GM18505 (cell line): ENCODE measurements around the gene SGMS1.
"Not testable (repeated sequence)": the region's sequence is repeated elsewhere in the genome, so short reads cannot be mapped to it uniquely, and the experiment has no call there.

ENCODE experiments used
- ATAC-seq: cut with Tn5 transposase; IDR thresholded peaks from one replicate; pipeline ENCODE4 v1.9.1; 2021; ENCODE audit not compliant: unreplicated experiment
- POLR2A ChIP-seq: IDR thresholded peaks from 4 replicates; pipeline ENCODE4 v1.6.1; 2011; ENCODE audit warnings: borderline replicate concordance; ENCODE audit not compliant: insufficient read depth, insufficient read length; ENCODE audit errors: extremely low read depth

SGMS1 gene

GRCh38 chr10:50426485-50426884 lies 197.3 kb downstream of the SGMS1 start:
- no peak for TF ChIP-seq POLR2A
- peak; percentile 57 for ATAC-seq

- ATAC-seq = not testable (repeated sequence)
Measured at GRCh38 chr10:50425215-50425614, 198.5 kb downstream of the SGMS1 start.

GRCh38 chr10:50423448-50423847 lies 200.3 kb downstream of the SGMS1 start:
- ATAC-seq = no peak
- TF ChIP-seq POLR2A = no peak

- no peak for ATAC-seq
- TF ChIP-seq POLR2A = no peak
Measured at GRCh38 chr10:50422259-50422658, 201.5 kb downstream of the SGMS1 start.

GRCh38 chr10:50421026-50421719 lies 202.6 kb downstream of the SGMS1 start:
- no peak for TF ChIP-seq POLR2A
- peak; percentile 39 for ATAC-seq

GRCh38 chr10:50420196-50420595 lies 203.6 kb downstream of the SGMS1 start:
- TF ChIP-seq POLR2A = no peak
- ATAC-seq = no peak

- no peak for TF ChIP-seq POLR2A
- no peak for ATAC-seq
Measured at GRCh38 chr10:50419756-50420155, 204.0 kb downstream of the SGMS1 start.

- no peak for ATAC-seq
- no peak for TF ChIP-seq POLR2A
Measured at GRCh38 chr10:50419091-50419490, 204.7 kb downstream of the SGMS1 start.

GRCh38 chr10:50417886-50418830 lies 205.6 kb downstream of the SGMS1 start:
- TF ChIP-seq POLR2A = peak; percentile 69
- ATAC-seq = peak; percentile 83

- TF ChIP-seq POLR2A = no peak
- ATAC-seq = peak; percentile 6
Measured at GRCh38 chr10:50417486-50417885, 206.3 kb downstream of the SGMS1 start.

GRCh38 chr10:50416881-50417280 lies 206.9 kb downstream of the SGMS1 start:
- no peak for TF ChIP-seq POLR2A
- no peak for ATAC-seq

- TF ChIP-seq POLR2A = no peak
Measured at GRCh38 chr10:50416181-50416824, 207.5 kb downstream of the SGMS1 start.

GRCh38 chr10:50415292-50415691 lies 208.5 kb downstream of the SGMS1 start:
- no peak for ATAC-seq
- TF ChIP-seq POLR2A = no peak

More at GRCh38 chr10:50416181-50416824, 207.5 kb downstream of the SGMS1 start:
- ATAC-seq = no peak
